ENCODE results near the gene CD68.

- TF ChIP-seq POLR2A (IDR thresholded peaks at IDR 0.05) (no peak), CTCF (IDR thresholded peaks at IDR 0.05) (no peak)
These were observed 47.5 kb downstream of the CD68 start for GRCh38 chr17:7626956-7627249.
